DOHH2 (cell line): ENCODE measurements around the gene SUPT3H.

ENCODE experiments used
- H3F3A ChIP-seq: fragments of 200-600 bp; sonication (generic), shearing (Covaris generic); 2 replicates; pipeline ENCODE4 v1.6.0; 2016; ENCODE audit warnings: antibody characterized with exemption, mild to moderate bottlenecking; ENCODE audit not compliant: control insufficient read depth, insufficient read depth
- H3K27ac ChIP-seq: fragments of 200-600 bp; sonication (generic); 2 replicates; pipeline ENCODE4 v1.5.1; 2014; ENCODE audit warnings: low read depth, mild to moderate bottlenecking, low read length, moderate library complexity
- H3K27me3 ChIP-seq: fragments of 200-600 bp; sonication (generic); 2 replicates; pipeline ENCODE4 v1.6.1; 2014; ENCODE audit warnings: mild to moderate bottlenecking, low read length, mixed read lengths; ENCODE audit not compliant: control insufficient read depth
- H3K36me3 ChIP-seq: fragments of 200-600 bp; sonication (generic); 2 replicates; pipeline ENCODE4 v1.6.1; 2014; ENCODE audit warnings: mild to moderate bottlenecking, low read length, moderate library complexity, mixed read lengths; ENCODE audit not compliant: control insufficient read depth
- H3K4me1 ChIP-seq: fragments of 200-600 bp; sonication (generic); 2 replicates; pipeline ENCODE4 v1.6.1; 2014; ENCODE audit warnings: mild to moderate bottlenecking, low read length, mixed read lengths; ENCODE audit not compliant: control insufficient read depth
- H3K4me2 ChIP-seq: fragments of 200-600 bp; sonication (generic); 2 replicates; pipeline ENCODE4 v1.6.0; 2014; ENCODE audit warnings: mild to moderate bottlenecking, low read length, moderate library complexity
- H3K4me3 ChIP-seq: fragments of 200-600 bp; sonication (generic); 2 replicates; pipeline ENCODE4 v1.5.1; 2014; ENCODE audit warnings: mild to moderate bottlenecking, low read length, mixed read lengths
- H3K79me2 ChIP-seq: fragments of 200-600 bp; sonication (generic); 2 replicates; pipeline ENCODE4 v1.6.1; 2014; ENCODE audit warnings: mild to moderate bottlenecking, low read length, mixed read lengths; ENCODE audit not compliant: control insufficient read depth
- H3K9me2 ChIP-seq: fragments of 200-600 bp; sonication (generic); replicated peaks from 2 replicates; pipeline ENCODE4 v1.6.1; 2014; ENCODE audit warnings: mild to moderate bottlenecking, low read length, mixed read lengths; ENCODE audit not compliant: control insufficient read depth
- H3K9me3 ChIP-seq: fragments of 200-600 bp; sonication (generic); 2 replicates; pipeline ENCODE4 v1.6.1; 2014; ENCODE audit warnings: antibody characterized with exemption, low read length, mixed read lengths; ENCODE audit not compliant: control insufficient read depth, insufficient read depth
- H4K20me1 ChIP-seq: fragments of 200-600 bp; sonication (generic); 2 replicates; pipeline ENCODE4 v1.6.0; 2014; ENCODE audit warnings: low read depth, mild to moderate bottlenecking, antibody characterized with exemption, low read length, moderate library complexity; ENCODE audit not compliant: control insufficient read depth, insufficient read depth
- EZH2phosphoT487 ChIP-seq: fragments of 200-600 bp; sonication (generic); IDR thresholded peaks from 2 replicates; pipeline ENCODE4 v1.6.1; 2017; ENCODE audit warnings: borderline replicate concordance, mild to moderate bottlenecking, antibody characterized with exemption, low read length, moderate library complexity, mixed read lengths
- TF ChIP-seq, protein P1 (sequence below): fragments of 200-600 bp; sonication (generic); IDR thresholded peaks from one replicate; pipeline ENCODE4 v1.5.1; 2014; ENCODE audit warnings: antibody characterized with exemption, mild to moderate bottlenecking, low read depth, low read length; ENCODE audit not compliant: poor library complexity, severe bottlenecking

SUPT3H gene

GRCh38 chr6:44918671-44919296, 458.9 kb downstream of the SUPT3H start:
- Histone ChIP-seq H3K4me3 (no peak overlapping the region), H3K27ac (no peak overlapping the region), H3K4me2 (no peak overlapping the region), H3K4me1 (no peaks in the 10 kb centered on the region), H3K79me2 (no peaks in the 10 kb centered on the region), H3K27me3 (no peaks in the 10 kb centered on the region), H3F3A (no peaks in the 10 kb centered on the region), H4K20me1 (no peaks in the 10 kb centered on the region), H3K9me3 (no peaks in the 10 kb centered on the region), H3K9me2 (no peaks in the 10 kb centered on the region), H3K36me3 (no peaks in the 10 kb centered on the region)
- TF ChIP-seq EZH2phosphoT487, result no peak
- TF ChIP-seq, protein P1, sequence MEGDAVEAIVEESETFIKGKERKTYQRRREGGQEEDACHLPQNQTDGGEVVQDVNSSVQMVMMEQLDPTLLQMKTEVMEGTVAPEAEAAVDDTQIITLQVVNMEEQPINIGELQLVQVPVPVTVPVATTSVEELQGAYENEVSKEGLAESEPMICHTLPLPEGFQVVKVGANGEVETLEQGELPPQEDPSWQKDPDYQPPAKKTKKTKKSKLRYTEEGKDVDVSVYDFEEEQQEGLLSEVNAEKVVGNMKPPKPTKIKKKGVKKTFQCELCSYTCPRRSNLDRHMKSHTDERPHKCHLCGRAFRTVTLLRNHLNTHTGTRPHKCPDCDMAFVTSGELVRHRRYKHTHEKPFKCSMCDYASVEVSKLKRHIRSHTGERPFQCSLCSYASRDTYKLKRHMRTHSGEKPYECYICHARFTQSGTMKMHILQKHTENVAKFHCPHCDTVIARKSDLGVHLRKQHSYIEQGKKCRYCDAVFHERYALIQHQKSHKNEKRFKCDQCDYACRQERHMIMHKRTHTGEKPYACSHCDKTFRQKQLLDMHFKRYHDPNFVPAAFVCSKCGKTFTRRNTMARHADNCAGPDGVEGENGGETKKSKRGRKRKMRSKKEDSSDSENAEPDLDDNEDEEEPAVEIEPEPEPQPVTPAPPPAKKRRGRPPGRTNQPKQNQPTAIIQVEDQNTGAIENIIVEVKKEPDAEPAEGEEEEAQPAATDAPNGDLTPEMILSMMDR, result no peak

DNA sequence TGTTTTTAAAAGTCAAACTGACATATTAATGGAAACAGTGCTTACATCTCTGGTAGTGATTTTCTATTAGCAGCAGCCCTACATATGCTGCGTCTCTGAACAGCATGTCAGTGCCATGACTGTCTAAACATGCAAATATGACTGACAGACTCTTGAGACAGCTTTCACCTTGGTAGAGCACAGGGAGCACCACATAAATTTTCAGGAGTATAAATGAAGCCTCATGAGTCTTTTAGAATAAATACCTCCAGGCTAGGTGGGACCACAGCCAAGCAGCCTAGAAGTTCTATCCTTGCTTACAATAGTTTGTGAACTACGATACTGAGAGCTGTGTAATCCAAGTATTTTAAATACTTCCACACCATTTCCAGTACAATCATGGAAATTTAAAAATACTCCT, 460.3 kb downstream of the SUPT3H start:
- no peak overlapping the region for H3K27ac ChIP-seq
- H3K4me3 ChIP-seq, result no peak overlapping the region
- no peaks in the 10 kb centered on the region for H3F3A ChIP-seq
- no peaks in the 10 kb centered on the region for H3K4me1 ChIP-seq
- no peaks in the 10 kb centered on the region for H3K9me2 ChIP-seq
- no peaks in the 10 kb centered on the region for H3K36me3 ChIP-seq
- TF ChIP-seq, protein P1, result no peak
- no peak for TF ChIP-seq EZH2phosphoT487
- H3K4me2 ChIP-seq, result no peak overlapping the region
- no peaks in the 10 kb centered on the region for H3K27me3 ChIP-seq
- no peaks in the 10 kb centered on the region for H3K79me2 ChIP-seq
- H3K9me3 ChIP-seq, result no peaks in the 10 kb centered on the region
- no peaks in the 10 kb centered on the region for H4K20me1 ChIP-seq

- no peaks in the 10 kb centered on the region for H3K4me1 ChIP-seq
- H3K9me2 ChIP-seq, result no peaks in the 10 kb centered on the region
- no peaks in the 10 kb centered on the region for H3K9me3 ChIP-seq
Measured at GRCh38 chr6:44915111-44915510, 462.6 kb downstream of the SUPT3H start.

More at GRCh38 chr6:44915111-44915510, 462.6 kb downstream of the SUPT3H start:
- no peak for TF ChIP-seq EZH2phosphoT487
- TF ChIP-seq, protein P1, result no peak
- no peaks in the 10 kb centered on the region for H3K27me3 ChIP-seq
- no peak overlapping the region for H3K4me2 ChIP-seq
- no peak overlapping the region for H3K4me3 ChIP-seq
- H3F3A ChIP-seq, result no peaks in the 10 kb centered on the region
- H3K27ac ChIP-seq, result no peak overlapping the region
- H3K36me3 ChIP-seq, result no peaks in the 10 kb centered on the region
- no peaks in the 10 kb centered on the region for H4K20me1 ChIP-seq
- H3K79me2 ChIP-seq, result no peaks in the 10 kb centered on the region
